Tibial nerve (tissue), 3 donors: ENCODE data around the gene IKBKE.

Experiments
- EP300 ChIP-seq, 2 donors: sonication (generic); formaldehyde crosslinking; IDR thresholded peaks; one replicate each; pipeline ENCODE4 v1.6.1; 2017; ENCODE audit warnings: antibody characterized with exemption in 2 of 2, mild to moderate bottlenecking in 1 of 2
- POLR2A ChIP-seq, 2 donors: fragments of 450-650 bp; IDR thresholded peaks; one replicate each; pipeline ENCODE4 v1.6.1; 2017; ENCODE audit warnings: antibody characterized with exemption in 2 of 2, mild to moderate bottlenecking in 2 of 2, moderate library complexity in 2 of 2

DNA sequence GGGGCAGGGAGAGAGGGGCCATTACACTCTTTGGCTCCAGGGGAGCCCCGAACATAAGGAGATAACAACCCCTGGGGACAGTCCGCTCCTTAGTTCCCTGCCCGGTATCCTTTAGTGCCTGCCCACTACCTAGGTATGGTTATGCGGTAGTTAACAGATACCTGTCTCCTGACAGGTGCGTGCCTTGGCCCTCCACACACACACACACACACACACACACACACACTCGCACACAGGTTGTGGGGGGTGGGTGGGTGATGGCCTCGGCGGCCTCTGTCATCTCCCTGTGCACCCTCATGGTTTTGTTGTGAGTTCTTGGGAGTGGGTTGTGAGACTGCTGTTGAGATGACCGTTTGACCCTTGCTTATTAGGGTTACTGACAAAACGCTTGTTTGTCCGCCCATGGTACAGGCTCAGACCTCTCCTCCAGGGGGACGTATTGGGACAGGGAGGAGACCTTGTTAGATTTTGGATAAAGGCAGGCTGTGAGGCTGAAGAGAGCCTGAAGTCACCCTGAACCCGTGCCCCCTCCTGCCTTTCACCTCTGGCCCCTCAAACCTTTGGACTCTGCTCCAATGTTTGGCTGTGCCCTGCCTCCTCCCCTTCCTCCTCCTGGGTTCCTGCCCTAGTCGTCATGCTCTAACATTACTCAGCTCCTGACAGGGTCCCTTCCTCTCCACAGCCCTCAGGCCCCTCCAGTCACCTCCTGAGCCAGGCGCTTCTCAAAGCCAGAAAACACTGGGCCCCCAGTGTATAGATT, 38.0 kb downstream of the IKBKE start:
- TF ChIP-seq EP300 (IDR thresholded peaks at IDR 0.05) = no peak
- TF ChIP-seq POLR2A (IDR thresholded peaks at IDR 0.05) = no peak
